GM12878 (cell line): ENCODE measurements around the gene CLEC4M. TPM values are rescaled to one million over a fixed set of nuclear protein-coding genes. Genes with fewer than 3 reads are reported as not detected.

Experiments used
- ASH2L ChIP-seq: fragments of 300-600, 200-600 bp; sonication (generic); IDR thresholded peaks from 2 replicates; pipeline ENCODE4 v1.6.1; 2017; ENCODE audit warnings: low read depth, mild to moderate bottlenecking, borderline replicate concordance
- ATF2 ChIP-seq: IDR thresholded peaks from 2 replicates; pipeline ENCODE4 v1.6.1; 2012; ENCODE audit warnings: low read length, inconsistent platforms
- ATF7 ChIP-seq: fragments of 450-650 bp; IDR thresholded peaks from 2 replicates; pipeline ENCODE4 v1.6.1; 2016; ENCODE audit warnings: low read depth, mild to moderate bottlenecking
- BCL11A ChIP-seq: IDR thresholded peaks from 2 replicates; pipeline ENCODE4 v1.6.1; 2011; ENCODE audit warnings: low read depth, low read length
- ETV6 ChIP-seq, 2 experiments: fragments of 450-650 bp in 1 of 2; IDR thresholded peaks in 1 of 2; conservative IDR thresholded peaks in 1 of 2; 2 replicates each; pipeline ENCODE4 v1.6.1; 2014; ENCODE audit warnings: antibody characterized with exemption in 1 of 2, borderline replicate concordance in 1 of 2, low read depth in 1 of 2, mild to moderate bottlenecking in 1 of 2, moderate library complexity in 1 of 2
- GABPA ChIP-seq: IDR thresholded peaks from 2 replicates; pipeline ENCODE4 v1.6.1; 2014; ENCODE audit warnings: antibody characterized with exemption, low read depth, mild to moderate bottlenecking, inconsistent platforms
- MTA3 ChIP-seq: IDR thresholded peaks from 2 replicates; pipeline ENCODE4 v1.6.1; 2012; ENCODE audit warnings: low read length, inconsistent platforms, borderline replicate concordance
- MYC ChIP-seq: IDR thresholded peaks from 2 replicates; pipeline ENCODE4 v1.6.1; 2011; ENCODE audit warnings: mild to moderate bottlenecking, low read length, moderate library complexity, inconsistent platforms; ENCODE audit not compliant: insufficient read depth, insufficient replicate concordance, insufficient read length, severe bottlenecking
- NFYA ChIP-seq: IDR thresholded peaks from 2 replicates; pipeline ENCODE4 v1.6.1; 2011; ENCODE audit warnings: low read depth, mild to moderate bottlenecking, low read length, improper control_type of control experiment, borderline replicate concordance
- PAX8 ChIP-seq: fragments of 450-650 bp; IDR thresholded peaks from 2 replicates; pipeline ENCODE4 v1.6.1; 2017; ENCODE audit warnings: mild to moderate bottlenecking, moderate library complexity
- PML ChIP-seq: IDR thresholded peaks from 2 replicates; pipeline ENCODE4 v1.6.1; 2012; ENCODE audit warnings: low read length, inconsistent platforms
- POLR2A ChIP-seq: IDR thresholded peaks from 2 replicates; pipeline ENCODE4 v1.6.1; 2011; ENCODE audit warnings: low read depth, mild to moderate bottlenecking, low read length
- TARDBP ChIP-seq: IDR thresholded peaks from 2 replicates; pipeline ENCODE4 v1.6.1; 2016; ENCODE audit warnings: borderline replicate concordance
- ZBTB11 ChIP-seq: fragments of 450-650 bp; formaldehyde crosslinking; IDR thresholded peaks from 2 replicates; pipeline ENCODE4 v1.5.0; 2022; ENCODE audit warnings: mild to moderate bottlenecking, missing genetic modification characterization
- ZBTB4 ChIP-seq: fragments of 450-650 bp; formaldehyde crosslinking; IDR thresholded peaks from 2 replicates; pipeline ENCODE4 v1.4.0; 2022; ENCODE audit warnings: mild to moderate bottlenecking, moderate library complexity
- polyA plus RNA-seq, 11 experiments: library from polyadenylated mRNA; depleted of rRNA in 4 of 11; unstranded in 6 of 11; stranded (reverse) in 5 of 11; fragments of >200 nt; fragmentation: Nextera tagmentation in 4 of 11; fragmentation: Illumina TruSeq in 1 of 11; extraction: Ambion mirVana in 4 of 11; extraction: Trizol in 1 of 11; gene quantifications; 1 replicate in 1 of 11; 2 replicates in 10 of 11; pipeline versions ENCODE4 v1.2.1 to v1.2.3, GENCODE V29; 2011 to 2016; ENCODE audit warnings: inconsistent platforms in 2 of 11, missing spikeins in 2 of 11, low read depth in 1 of 11
- total RNA-seq, 4 experiments: library from RNA; depleted of rRNA in 3 of 4; stranded (reverse); fragments of >200 nt in 3 of 4; fragmentation: Illumina TruSeq in 1 of 4; extraction: Trizol in 1 of 4; gene quantifications; 2 replicates each; pipeline versions ENCODE4 v1.2.1 to v1.2.3, GENCODE V29; 2013 to 2021
- TF ChIP-seq, protein P1 (sequence below): fragments of 450-650 bp; conservative IDR thresholded peaks from 2 replicates; pipeline ENCODE4 v1.6.1; 2017; ENCODE audit warnings: mild to moderate bottlenecking, moderate library complexity
- TF ChIP-seq, protein P2 (sequence below): IDR thresholded peaks from 2 replicates; pipeline ENCODE4 v1.6.1; 2011; ENCODE audit warnings: low read depth, mild to moderate bottlenecking, low read length, moderate library complexity, borderline replicate concordance; ENCODE audit errors: extremely low read depth
- TF ChIP-seq, protein P3 (sequence below): IDR thresholded peaks from 2 replicates; pipeline ENCODE4 v1.6.1; 2011; ENCODE audit warnings: low read depth, low read length, improper control_type of control experiment, borderline replicate concordance

Gene CLEC4M
- total and polyA plus RNA-seq, 10 of the 15 experiments (the other 5 are each of a cell fraction or from before 2014, with no cell fraction given) = 0.11 to 0.42 (median 0.25) TPM; not detected in 1

- TF ChIP-seq NFYA = no peak
- TF ChIP-seq MYC = no peak
- TF ChIP-seq ZBTB11 (CRISPR knock-in tag) = no peak
- TF ChIP-seq ATF7 = no peak
- TF ChIP-seq, protein P1, sequence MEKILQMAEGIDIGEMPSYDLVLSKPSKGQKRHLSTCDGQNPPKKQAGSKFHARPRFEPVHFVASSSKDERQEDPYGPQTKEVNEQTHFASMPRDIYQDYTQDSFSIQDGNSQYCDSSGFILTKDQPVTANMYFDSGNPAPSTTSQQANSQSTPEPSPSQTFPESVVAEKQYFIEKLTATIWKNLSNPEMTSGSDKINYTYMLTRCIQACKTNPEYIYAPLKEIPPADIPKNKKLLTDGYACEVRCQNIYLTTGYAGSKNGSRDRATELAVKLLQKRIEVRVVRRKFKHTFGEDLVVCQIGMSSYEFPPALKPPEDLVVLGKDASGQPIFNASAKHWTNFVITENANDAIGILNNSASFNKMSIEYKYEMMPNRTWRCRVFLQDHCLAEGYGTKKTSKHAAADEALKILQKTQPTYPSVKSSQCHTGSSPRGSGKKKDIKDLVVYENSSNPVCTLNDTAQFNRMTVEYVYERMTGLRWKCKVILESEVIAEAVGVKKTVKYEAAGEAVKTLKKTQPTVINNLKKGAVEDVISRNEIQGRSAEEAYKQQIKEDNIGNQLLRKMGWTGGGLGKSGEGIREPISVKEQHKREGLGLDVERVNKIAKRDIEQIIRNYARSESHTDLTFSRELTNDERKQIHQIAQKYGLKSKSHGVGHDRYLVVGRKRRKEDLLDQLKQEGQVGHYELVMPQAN = no peak
- TF ChIP-seq ASH2L = no peak
- TF ChIP-seq, protein P2, sequence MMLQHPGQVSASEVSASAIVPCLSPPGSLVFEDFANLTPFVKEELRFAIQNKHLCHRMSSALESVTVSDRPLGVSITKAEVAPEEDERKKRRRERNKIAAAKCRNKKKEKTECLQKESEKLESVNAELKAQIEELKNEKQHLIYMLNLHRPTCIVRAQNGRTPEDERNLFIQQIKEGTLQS = no peak
- TF ChIP-seq, protein P3, sequence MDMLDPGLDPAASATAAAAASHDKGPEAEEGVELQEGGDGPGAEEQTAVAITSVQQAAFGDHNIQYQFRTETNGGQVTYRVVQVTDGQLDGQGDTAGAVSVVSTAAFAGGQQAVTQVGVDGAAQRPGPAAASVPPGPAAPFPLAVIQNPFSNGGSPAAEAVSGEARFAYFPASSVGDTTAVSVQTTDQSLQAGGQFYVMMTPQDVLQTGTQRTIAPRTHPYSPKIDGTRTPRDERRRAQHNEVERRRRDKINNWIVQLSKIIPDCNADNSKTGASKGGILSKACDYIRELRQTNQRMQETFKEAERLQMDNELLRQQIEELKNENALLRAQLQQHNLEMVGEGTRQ = no peak
- no peak for TF ChIP-seq POLR2A
- TF ChIP-seq MTA3 = no peak
- TF ChIP-seq TARDBP = no peak
- TF ChIP-seq ATF2 = no peak
- TF ChIP-seq PAX8 = no peak
- TF ChIP-seq BCL11A = no peak
- no peak for TF ChIP-seq ETV6 (conservative IDR thresholded peaks at IDR 0.05 in 1 of 2, IDR thresholded peaks at IDR 0.05 in 1 of 2; ENCODE audit: borderline replicate concordance in 1 of 2, low read depth in 1 of 2)
- TF ChIP-seq GABPA = no peak
- no peak for TF ChIP-seq ZBTB4
- TF ChIP-seq PML = 0 out of 2 replicates have a peak, but pooled peaks have one; percentile 35
Measured at GRCh38 chr19:7799640-7800355, 36.8 kb downstream of the CLEC4M start (continued).
